IMR-90 (cell line): ENCODE measurements around the gene RAB29. TPM values are rescaled to one million over a fixed set of nuclear protein-coding genes. Genes with fewer than 3 reads are reported as not detected.
A peak's percentile ranks its signal among the peaks of the same experiment; 100 is the strongest.

ENCODE experiments used
- ATAC-seq: fragments of 200-7000 bp; cut with Tn5 transposase; 2 replicates; pipeline ENCODE4 v1.9.1; 2020; ENCODE audit warnings: low read depth, mild to moderate bottlenecking, moderate library complexity
- Bru-seq: library from RNA; stranded (reverse); fragments of 400-500 nt; gene quantifications from one replicate; lab custom pipeline; 2021; lab: Mats Ljungman, UMichigan
- BruChase-seq, 2 experiments: library from RNA; stranded (reverse); fragments of 400-500 nt; gene quantifications; one replicate each; lab custom pipeline; 2021; lab: Mats Ljungman, UMichigan
- BruUV-seq: library from RNA; stranded (reverse); fragments of 400-500 nt; replicated peaks from 2 replicates; lab custom pipeline; 2021; lab: Mats Ljungman, UMichigan
- CTCF ChIA-PET: fragments of 300-600 bp; formaldehyde crosslinking; extraction: SDS; loops from one replicate; lab custom pipeline; 2021; ENCODE audit warnings: antibody characterized with exemption; lab: Yijun Ruan, JAX
- POLR2A ChIA-PET: fragments of 300-600 bp; sonication (Branson Sonifier 250); formaldehyde crosslinking; loops from one replicate; lab custom pipeline; 2022; ENCODE audit warnings: antibody characterized with exemption; ENCODE audit not compliant: unreplicated experiment; lab: Charles Lee
- DNase-seq: peaks from one replicate; pipeline ENCODE4 v3.0.0; 2013
- H2AFZ ChIP-seq: replicated peaks from 2 replicates; pipeline ENCODE3; 2013; ENCODE audit warnings: low read length, mild to moderate bottlenecking; ENCODE audit not compliant: poor library complexity
- H2AK5ac ChIP-seq: 2 replicates; pipeline ENCODE4 v1.6.1; 2013; ENCODE audit warnings: low read depth, low read length, inconsistent platforms
- H2AK9ac ChIP-seq: replicated peaks from 2 replicates; pipeline ENCODE3; 2013; ENCODE audit warnings: mild to moderate bottlenecking, low read depth, low read length, moderate library complexity; ENCODE audit not compliant: poor library complexity
- H2BK120ac ChIP-seq: 2 replicates; pipeline ENCODE4 v1.6.1; 2013; ENCODE audit warnings: low read depth, low read length, inconsistent platforms
- H2BK15ac ChIP-seq: 3 replicates; pipeline ENCODE4 v1.6.1; 2013; ENCODE audit warnings: low read depth, low read length, inconsistent platforms
- H2BK20ac ChIP-seq: 2 replicates; pipeline ENCODE4 v1.6.1; 2013; ENCODE audit warnings: low read depth, mild to moderate bottlenecking, inconsistent platforms, low read length, moderate library complexity
- H2BK5ac ChIP-seq: 2 replicates; pipeline ENCODE4 v1.6.1; 2013; ENCODE audit warnings: mild to moderate bottlenecking, low read depth, low read length, inconsistent platforms; ENCODE audit not compliant: poor library complexity, severe bottlenecking
- H3K14ac ChIP-seq: replicated peaks from 2 replicates; pipeline ENCODE4 v1.6.1; 2013; ENCODE audit warnings: low read depth, low read length, inconsistent platforms
- H3K18ac ChIP-seq: 2 replicates; pipeline ENCODE4 v1.6.1; 2013; ENCODE audit warnings: low read depth, low read length, control low read depth
- H3K23ac ChIP-seq: 2 replicates; pipeline ENCODE4 v1.6.1; 2013; ENCODE audit warnings: low read depth, low read length, inconsistent platforms
- H3K27ac ChIP-seq: 2 replicates; pipeline ENCODE4 v1.5.1; 2013; ENCODE audit warnings: mild to moderate bottlenecking, control low read depth, low read length; ENCODE audit not compliant: insufficient read depth
- H3K27me3 ChIP-seq: 2 replicates; pipeline ENCODE4 v1.6.1; 2013; ENCODE audit warnings: low read length; ENCODE audit not compliant: control insufficient read depth, insufficient read depth
- H3K36me3 ChIP-seq: 2 replicates; pipeline ENCODE4 v1.6.1; 2013; ENCODE audit warnings: low read length, mixed read lengths; ENCODE audit not compliant: control insufficient read depth, insufficient read depth
- H3K4ac ChIP-seq: 2 replicates; pipeline ENCODE4 v1.6.1; 2013; ENCODE audit warnings: low read depth, low read length, inconsistent platforms
- H3K4me1 ChIP-seq: 2 replicates; pipeline ENCODE4 v1.6.1; 2013; ENCODE audit warnings: low read length, mixed read lengths; ENCODE audit not compliant: control insufficient read depth, insufficient read depth
- H3K4me2 ChIP-seq: 2 replicates; pipeline ENCODE4 v1.6.1; 2013; ENCODE audit warnings: low read depth, mild to moderate bottlenecking, control low read depth, low read length, moderate library complexity
- H3K4me3 ChIP-seq: 2 replicates; pipeline ENCODE4 v1.5.1; 2013; ENCODE audit warnings: low read depth, mild to moderate bottlenecking, control low read depth, low read length, moderate library complexity; ENCODE audit not compliant: insufficient read depth
- H3K56ac ChIP-seq: 2 replicates; pipeline ENCODE4 v1.6.1; 2013; ENCODE audit warnings: low read length, inconsistent platforms; ENCODE audit not compliant: insufficient read depth; ENCODE audit errors: extremely low read depth
- H3K79me1 ChIP-seq, 2 experiments: 2 replicates each; pipeline ENCODE4 v1.6.1; 2013; ENCODE audit warnings: low read length in 2 of 2, inconsistent platforms in 1 of 2, low read depth in 1 of 2
- H3K9ac ChIP-seq: 2 replicates; pipeline ENCODE4 v1.6.1; 2013; ENCODE audit warnings: low read depth, low read length, control low read depth
- H3K9me1 ChIP-seq: 2 replicates; pipeline ENCODE4 v1.6.1; 2013; ENCODE audit warnings: low read length, inconsistent platforms; ENCODE audit not compliant: insufficient read depth
- H3K9me3 ChIP-seq: 2 replicates; pipeline ENCODE4 v1.6.1; 2013; ENCODE audit warnings: low read length; ENCODE audit not compliant: control insufficient read depth, insufficient read depth
- H4K20me1 ChIP-seq: 2 replicates; pipeline ENCODE4 v1.6.1; 2013; ENCODE audit warnings: low read length, inconsistent platforms; ENCODE audit not compliant: insufficient read depth
- H4K5ac ChIP-seq: 2 replicates; pipeline ENCODE4 v1.6.1; 2013; ENCODE audit warnings: mild to moderate bottlenecking, low read depth, low read length, control low read depth
- H4K8ac ChIP-seq, 2 experiments: 2 replicates each; pipeline ENCODE4 v1.6.1; 2013; ENCODE audit warnings: low read depth in 2 of 2, low read length in 2 of 2, control low read depth in 1 of 2, inconsistent platforms in 1 of 2
- H4K91ac ChIP-seq: 2 replicates; pipeline ENCODE4 v1.6.1; 2013; ENCODE audit warnings: low read depth, low read length, inconsistent platforms; ENCODE audit not compliant: insufficient read depth
- BHLHE40 ChIP-seq: fragments of 150-350 bp; IDR thresholded peaks from 2 replicates; pipeline ENCODE4 v1.6.1; 2016; ENCODE audit warnings: mild to moderate bottlenecking, low read depth, low read length
- MAZ ChIP-seq: IDR thresholded peaks from 2 replicates; pipeline ENCODE4 v1.6.1; 2012; ENCODE audit warnings: low read depth, mild to moderate bottlenecking, low read length, improper control_type of control experiment, moderate library complexity, borderline replicate concordance
- NFE2L2 ChIP-seq: fragments of 150-350 bp; IDR thresholded peaks from 2 replicates; pipeline ENCODE4 v1.6.1; 2016; ENCODE audit warnings: low read depth, mild to moderate bottlenecking, low read length
- WGBS, 2 experiments: methylation state at CpG; one replicate each; pipeline versions ENCODE4 v1.1.5 to v1.1.7; 2013; ENCODE audit warnings: missing lambda C conversion rate in 2 of 2; ENCODE audit not compliant: insufficient read length in 1 of 2; ENCODE audit errors: extremely low coverage in 2 of 2; 5-methylcytosine and 5-hydroxymethylcytosine counted together
- dilution Hi-C: fragments of 300-500 bp; cut with HindIII; formaldehyde crosslinking; loops from one replicate; pipeline ENCODE4 v1.14.3; 2018; ENCODE audit warnings: low sequenced_read_pairs; ENCODE audit not compliant: unreplicated experiment
- in situ Hi-C: fragments of 300-500 bp; cut with MboI; formaldehyde crosslinking; loops from 3 replicates; pipeline ENCODE4 v1.14.3; 2019; ENCODE audit warnings: low sequenced_read_pairs, inconsistent platforms, mixed read lengths
- intact Hi-C: fragments of 100-400 bp; cut with micrococcal nuclease; formaldehyde crosslinking; loops from 2 replicates; pipeline ENCODE4 v1.10.0; 2022
- long read RNA-seq: library from polyadenylated mRNA; unstranded; transcript quantifications from one replicate; pipeline ENCODE4 v2.0.0, GENCODE V29; 2021; ENCODE audit not compliant: unreplicated experiment
- polyA plus RNA-seq, 3 experiments: library from polyadenylated mRNA; depleted of rRNA; stranded (reverse); fragments of >200 nt; gene quantifications; 2 replicates each; pipeline ENCODE4 v1.2.3, GENCODE V29; 2012; ENCODE audit warnings: low replicate concordance in 1 of 3
- total RNA-seq: library from RNA; depleted of rRNA; stranded (reverse); fragments of >200 nt; gene quantifications from 2 replicates; pipeline ENCODE4 v1.2.3, GENCODE V29; 2012; rRNA removed
- TF ChIP-seq, protein P1 (sequence below): fragments of 150-350 bp; IDR thresholded peaks from 2 replicates; pipeline ENCODE4 v1.6.1; 2017; ENCODE audit warnings: mild to moderate bottlenecking, antibody characterized with exemption, low read length, low read depth

The RAB29 gene, protein sequence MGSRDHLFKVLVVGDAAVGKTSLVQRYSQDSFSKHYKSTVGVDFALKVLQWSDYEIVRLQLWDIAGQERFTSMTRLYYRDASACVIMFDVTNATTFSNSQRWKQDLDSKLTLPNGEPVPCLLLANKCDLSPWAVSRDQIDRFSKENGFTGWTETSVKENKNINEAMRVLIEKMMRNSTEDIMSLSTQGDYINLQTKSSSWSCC
- total RNA-seq (5.8 and 7.3 TPM in 2 replicates), polyA plus RNA-seq (2012; rRNA removed) (4.4 and 5.7 TPM in 2 replicates), Bru-seq, nascent RNA (percentile 61 among the genes with signal in this experiment), BruChase-seq, experiment 1, labeled RNA remaining after a 6-hour chase (percentile 83 among the genes with signal in this experiment), BruChase-seq, experiment 2, labeled RNA remaining after a 2-hour chase (percentile 79 among the genes with signal in this experiment)
- 2.5 and 3.8 TPM in 2 replicates for polyA plus RNA-seq (2012; cell fraction: cytosol; rRNA removed)
- polyA plus RNA-seq (2012; cell fraction: nucleus; rRNA removed; ENCODE audit: low replicate concordance) = 2.8 and 6.3 TPM in 2 replicates
- long read RNA-seq, transcript RAB29-203 (5 exons, 1,157 nt) = major isoform, 11 of 33 reads
- long read RNA-seq, partial matches to known transcripts = 0 of 33 reads
- long read RNA-seq, other reads (novel, unspliced or antisense) = 13 of 33 reads

- POLR2A ChIA-PET = no interaction called here
- WGBS, 2 experiments = 1% methylated on average over 12 of the region's 40 CpGs; no CpG with 5 or more reads in 1 of the 2 experiments
- in situ Hi-C loops = no loop called here
Observed at GRCh38 chr1:205775015-205775716, at the start of gene RAB29. RAB29 (minus strand) TSS chr1:205775482; CDS start chr1:205774956, 526 bp downstream.

More at GRCh38 chr1:205775015-205775716, at the start of gene RAB29:
- Histone ChIP-seq H3K27ac (peak within 1 kb of the TSS; percentile 16; the same call in 1 of the 2 replicates), H2AFZ (peak within 1 kb of the TSS; percentile 99), H3K4me1 (peaks cover 3% of the 10 kb centered on the region), H3K9ac (peak within 1 kb of the TSS; percentile 73), H3K36me3 (no peaks in the 10 kb centered on the region), H4K5ac (no peak within 1 kb of the TSS), H3K9me1 (peaks cover 10% of the 10 kb centered on the region), H2AK9ac (peak within 1 kb of the TSS; percentile 82), H3K18ac (no peak within 1 kb of the TSS), H4K20me1 (no peaks in the 10 kb centered on the region), H2BK120ac (peak within 1 kb of the TSS; percentile 45; the same call in 1 of the 2 replicates), H2BK20ac (no peak within 1 kb of the TSS), H3K27me3 (no peaks in the 10 kb centered on the region; the same call in none of the 2 replicates), H2AK5ac (peak within 1 kb of the TSS; percentile 53; the same call in 1 of the 2 replicates), H3K4me3 (peak within 1 kb of the TSS; percentile 62), H3K14ac (peak within 1 kb of the TSS; percentile 89), H2BK5ac (no peak within 1 kb of the TSS), H3K4ac (peak within 1 kb of the TSS; percentile 67), H4K8ac (peak within 1 kb of the TSS in 1 of 2 experiments; percentile 70; a peak in 1 of 4 replicates), H3K4me2 (peak within 1 kb of the TSS; percentile 80), H2BK15ac (no peak within 1 kb of the TSS; the same call in 2 of the 3 replicates), H3K56ac (peak within 1 kb of the TSS; percentile 13; the same call in 1 of the 2 replicates), H3K23ac (peak within 1 kb of the TSS; percentile 96), H4K91ac (peak within 1 kb of the TSS; percentile 37; the same call in 1 of the 2 replicates), H3K9me3 (no peaks in the 10 kb centered on the region), H3K79me1 (peaks cover 0 to 4% of the 10 kb centered on the region in 2 experiments; a peak in 1 of 4 replicates)
- BruUV-seq = no TSS peak
- CTCF ChIA-PET = interaction anchor here (0.7 to 1.6 kb wide), 2 partner anchors 116 to 202 kb away, joined by 3 to 5 read pairs; no protein-coding TSS in a partner anchor
- peak; percentile 95 for TF ChIP-seq BHLHE40
- no peak for TF ChIP-seq MAZ
- TF ChIP-seq, protein P1, sequence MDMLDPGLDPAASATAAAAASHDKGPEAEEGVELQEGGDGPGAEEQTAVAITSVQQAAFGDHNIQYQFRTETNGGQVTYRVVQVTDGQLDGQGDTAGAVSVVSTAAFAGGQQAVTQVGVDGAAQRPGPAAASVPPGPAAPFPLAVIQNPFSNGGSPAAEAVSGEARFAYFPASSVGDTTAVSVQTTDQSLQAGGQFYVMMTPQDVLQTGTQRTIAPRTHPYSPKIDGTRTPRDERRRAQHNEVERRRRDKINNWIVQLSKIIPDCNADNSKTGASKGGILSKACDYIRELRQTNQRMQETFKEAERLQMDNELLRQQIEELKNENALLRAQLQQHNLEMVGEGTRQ = peak; percentile 97
- TF ChIP-seq NFE2L2 = no peak
- dilution Hi-C loops (no loop called here), intact Hi-C loops (loop anchor here (2.0 kb wide), 1 partner anchor 24 kb away; the partner anchor contains the start of gene NUCKS1)
- peak; percentile 97 for ATAC-seq
- DNase-seq = peak; percentile 77
